T-helper 1 cell treated with Interleukin-12 subunit alpha and Interleukin-12 subunit beta and Interleukin-4 antibody, amounts not matched to agents 30 μg/mL and 1 μg/mL, for 36 hours (primary cell): ENCODE results near the gene BLVRA.
"Not testable (repeated sequence)": the region's sequence is repeated elsewhere in the genome, so short reads cannot be mapped to it uniquely, and the experiment has no call there.

Source experiments
- H3K27ac Mint-ChIP-seq: one replicate; pipeline ENCODE4 v1.8.0; 2021; ENCODE audit warnings: mild to moderate bottlenecking, mixed read lengths
- H3K27me3 Mint-ChIP-seq: one replicate; pipeline ENCODE4 v1.8.0; 2021; ENCODE audit warnings: low read depth, mixed read lengths
- H3K36me3 Mint-ChIP-seq: one replicate; pipeline ENCODE4 v1.8.0; 2021; ENCODE audit warnings: low read depth, mixed read lengths
- H3K4me1 Mint-ChIP-seq: one replicate; pipeline ENCODE4 v1.8.0; 2021; ENCODE audit warnings: low read depth, mixed read lengths
- H3K4me3 Mint-ChIP-seq: one replicate; pipeline ENCODE4 v1.8.0; 2021; ENCODE audit warnings: mild to moderate bottlenecking, moderate library complexity, mixed read lengths
- H3K9me3 Mint-ChIP-seq: one replicate; pipeline ENCODE4 v1.8.0; 2021; ENCODE audit warnings: mixed read lengths

BLVRA gene

GRCh38 chr7:43758029-43758821 lies at the start of gene BLVRA:
Gene BLVRA (plus strand): TSS chr7:43758680. CDS start chr7:43771159, 12,479 bp downstream.
- peaks cover 2% of the 10 kb centered on the region for H3K36me3 Mint-ChIP-seq
- H3K27ac Mint-ChIP-seq = peak within 1 kb of the TSS; percentile 76
- H3K4me3 Mint-ChIP-seq = peak within 1 kb of the TSS; percentile 83
- peaks cover 26% of the 10 kb centered on the region for H3K4me1 Mint-ChIP-seq
- no peaks in the 10 kb centered on the region for H3K9me3 Mint-ChIP-seq
- H3K27me3 Mint-ChIP-seq = peaks cover 8% of the 10 kb centered on the region

- H3K36me3 Mint-ChIP-seq = peaks cover 24% of the 10 kb centered on the region
- no peaks in the 10 kb centered on the region for H3K27me3 Mint-ChIP-seq
- peaks cover 6% of the 10 kb centered on the region for H3K9me3 Mint-ChIP-seq
- H3K4me1 Mint-ChIP-seq = peaks cover 12% of the 10 kb centered on the region
- H3K4me3 Mint-ChIP-seq = no peak overlapping the region
- no peak overlapping the region for H3K27ac Mint-ChIP-seq
These were observed 47.0 kb upstream of the BLVRA start for GRCh38 chr7:43711503-43711902.

GRCh38 chr7:43715966-43716365 lies 42.5 kb upstream of the BLVRA start:
- Mint-ChIP-seq H3K36me3 (peaks cover 14% of the 10 kb centered on the region), H3K4me1 (peaks cover 23% of the 10 kb centered on the region)
- not testable (repeated sequence) for H3K27ac Mint-ChIP-seq, H3K9me3 Mint-ChIP-seq, H3K27me3 Mint-ChIP-seq, H3K4me3 Mint-ChIP-seq

- Mint-ChIP-seq H3K27ac (no peak overlapping the region), H3K36me3 (peaks cover 13% of the 10 kb centered on the region), H3K9me3 (no peaks in the 10 kb centered on the region), H3K4me3 (no peak overlapping the region), H3K4me1 (peaks cover 23% of the 10 kb centered on the region), H3K27me3 (no peaks in the 10 kb centered on the region)
These were observed 41.9 kb upstream of the BLVRA start for GRCh38 chr7:43716598-43716997.

- no peak overlapping the region for H3K27ac Mint-ChIP-seq
These were observed 37.2 kb upstream of the BLVRA start for GRCh38 chr7:43721193-43721806.

GRCh38 chr7:43723007-43723341 lies 35.5 kb upstream of the BLVRA start:
- Mint-ChIP-seq H3K4me1 (peaks cover 28% of the 10 kb centered on the region), H3K27me3 (no peaks in the 10 kb centered on the region), H3K9me3 (no peaks in the 10 kb centered on the region), H3K27ac (no peak overlapping the region), H3K36me3 (peaks cover 7% of the 10 kb centered on the region), H3K4me3 (no peak overlapping the region)

More at GRCh38 chr7:43721193-43721806, 37.2 kb upstream of the BLVRA start:
- no peak overlapping the region for H3K4me3 Mint-ChIP-seq
- peaks cover 4% of the 10 kb centered on the region for H3K36me3 Mint-ChIP-seq
- H3K27me3 Mint-ChIP-seq = no peaks in the 10 kb centered on the region
- H3K4me1 Mint-ChIP-seq = peaks cover 23% of the 10 kb centered on the region
- H3K9me3 Mint-ChIP-seq = no peaks in the 10 kb centered on the region

- Mint-ChIP-seq H3K27me3 (no peaks in the 10 kb centered on the region), H3K27ac (no peak overlapping the region), H3K9me3 (no peaks in the 10 kb centered on the region), H3K4me3 (no peak overlapping the region), H3K36me3 (peaks cover 7% of the 10 kb centered on the region), H3K4me1 (peaks cover 31% of the 10 kb centered on the region)
These were observed 33.2 kb upstream of the BLVRA start for GRCh38 chr7:43725251-43725650.

- H3K9me3 Mint-ChIP-seq = no peaks in the 10 kb centered on the region
- no peaks in the 10 kb centered on the region for H3K27me3 Mint-ChIP-seq
- H3K4me3 Mint-ChIP-seq = no peak overlapping the region
- no peak overlapping the region for H3K27ac Mint-ChIP-seq
- peaks cover 3% of the 10 kb centered on the region for H3K36me3 Mint-ChIP-seq
- H3K4me1 Mint-ChIP-seq = peaks cover 26% of the 10 kb centered on the region
These were observed 32.0 kb upstream of the BLVRA start for GRCh38 chr7:43726466-43726865.

- H3K27ac Mint-ChIP-seq = no peak overlapping the region
- H3K4me1 Mint-ChIP-seq = peaks cover 26% of the 10 kb centered on the region
- peaks cover 3% of the 10 kb centered on the region for H3K36me3 Mint-ChIP-seq
- no peaks in the 10 kb centered on the region for H3K27me3 Mint-ChIP-seq
- no peaks in the 10 kb centered on the region for H3K9me3 Mint-ChIP-seq
- peak overlapping the region; percentile 63 for H3K4me3 Mint-ChIP-seq
These were observed 31.5 kb upstream of the BLVRA start for GRCh38 chr7:43727003-43727402.

GRCh38 chr7:43727494-43727893 lies 31.0 kb upstream of the BLVRA start:
- Mint-ChIP-seq H3K27me3 (no peaks in the 10 kb centered on the region), H3K27ac (peak overlapping the region; percentile 22), H3K4me1 (peaks cover 26% of the 10 kb centered on the region), H3K36me3 (peaks cover 3% of the 10 kb centered on the region), H3K4me3 (peak overlapping the region; percentile 63), H3K9me3 (no peaks in the 10 kb centered on the region)

- Mint-ChIP-seq H3K36me3 (peaks cover 3% of the 10 kb centered on the region), H3K27me3 (no peaks in the 10 kb centered on the region), H3K27ac (peak within 1 kb of the TSS; percentile 79), H3K4me3 (peak within 1 kb of the TSS; percentile 79), H3K9me3 (no peaks in the 10 kb centered on the region), H3K4me1 (peaks cover 25% of the 10 kb centered on the region)
These were observed 29.1 kb upstream of the BLVRA start, which contains the start of gene COA1 for GRCh38 chr7:43729214-43729923. Gene COA1 (minus strand): TSS chr7:43729523. CDS start chr7:43648614, 80,909 bp downstream.

- H3K36me3 Mint-ChIP-seq = peaks cover 3% of the 10 kb centered on the region
- peak overlapping the region; percentile 79 for H3K4me3 Mint-ChIP-seq
- H3K27ac Mint-ChIP-seq = peak overlapping the region; percentile 79
- no peaks in the 10 kb centered on the region for H3K27me3 Mint-ChIP-seq
- H3K9me3 Mint-ChIP-seq = no peaks in the 10 kb centered on the region
- H3K4me1 Mint-ChIP-seq = peaks cover 28% of the 10 kb centered on the region
These were observed 28.6 kb upstream of the BLVRA start for GRCh38 chr7:43729924-43730248.

GRCh38 chr7:43731494-43731893 lies 27.0 kb upstream of the BLVRA start:
- not testable (repeated sequence) for H3K36me3 Mint-ChIP-seq, H3K9me3 Mint-ChIP-seq, H3K27me3 Mint-ChIP-seq, H3K27ac Mint-ChIP-seq, H3K4me3 Mint-ChIP-seq
- peaks cover 35% of the 10 kb centered on the region for H3K4me1 Mint-ChIP-seq

- H3K36me3 Mint-ChIP-seq, H3K9me3 Mint-ChIP-seq, H3K27me3 Mint-ChIP-seq, H3K4me3 Mint-ChIP-seq, H3K27ac Mint-ChIP-seq: not testable (repeated sequence)
- peaks cover 21% of the 10 kb centered on the region for H3K4me1 Mint-ChIP-seq
These were observed 23.7 kb upstream of the BLVRA start for GRCh38 chr7:43734575-43735332.
